Neural crest cell (in vitro differentiated cells): ENCODE results near the gene PRR22. TPM values are rescaled to one million over a fixed set of nuclear protein-coding genes. Genes with fewer than 3 reads are reported as not detected.
A peak's percentile ranks its signal among the peaks of the same experiment; 100 is the strongest.
"Not testable (repeated sequence)": the region's sequence is repeated elsewhere in the genome, so short reads cannot be mapped to it uniquely, and the experiment has no call there.

Experiments
- DNase-seq: peaks from one replicate; pipeline ENCODE4 v3.0.0; 2021; ENCODE audit warnings: low read depth, mixed read lengths, low spot score
- H3K27ac Mint-ChIP-seq: one replicate; pipeline ENCODE4 v1.8.0; 2021; ENCODE audit warnings: mild to moderate bottlenecking, mixed read lengths; ENCODE audit not compliant: unreplicated experiment
- H3K27me3 Mint-ChIP-seq: 2 replicates; pipeline ENCODE4 v1.8.0; 2021; ENCODE audit warnings: low read depth, mild to moderate bottlenecking, mixed read lengths
- H3K36me3 Mint-ChIP-seq: 2 replicates; pipeline ENCODE4 v1.8.0; 2021; ENCODE audit warnings: low read depth, mild to moderate bottlenecking, mixed read lengths
- H3K4me1 Mint-ChIP-seq: 2 replicates; pipeline ENCODE4 v1.8.0; 2021; ENCODE audit warnings: mixed read lengths
- H3K4me3 Mint-ChIP-seq: one replicate; pipeline ENCODE4 v1.8.0; 2021; ENCODE audit warnings: mild to moderate bottlenecking, mixed read lengths
- H3K9me3 Mint-ChIP-seq: 2 replicates; pipeline ENCODE4 v1.8.0; 2021; ENCODE audit warnings: mixed read lengths
- CTCF ChIP-seq: fragments of 200-600 bp; sonication (generic); conservative IDR thresholded peaks from 2 replicates; pipeline ENCODE4 v1.5.0; 2021; ENCODE audit warnings: antibody characterized with exemption, mild to moderate bottlenecking
- total RNA-seq: library from RNA; stranded (reverse); gene quantifications from 2 replicates; pipeline ENCODE4 v1.2.1, GENCODE V29; 2021

The PRR22 gene
- total RNA-seq, 1 donor from 2014 or later: 6.7 TPM

DNA sequence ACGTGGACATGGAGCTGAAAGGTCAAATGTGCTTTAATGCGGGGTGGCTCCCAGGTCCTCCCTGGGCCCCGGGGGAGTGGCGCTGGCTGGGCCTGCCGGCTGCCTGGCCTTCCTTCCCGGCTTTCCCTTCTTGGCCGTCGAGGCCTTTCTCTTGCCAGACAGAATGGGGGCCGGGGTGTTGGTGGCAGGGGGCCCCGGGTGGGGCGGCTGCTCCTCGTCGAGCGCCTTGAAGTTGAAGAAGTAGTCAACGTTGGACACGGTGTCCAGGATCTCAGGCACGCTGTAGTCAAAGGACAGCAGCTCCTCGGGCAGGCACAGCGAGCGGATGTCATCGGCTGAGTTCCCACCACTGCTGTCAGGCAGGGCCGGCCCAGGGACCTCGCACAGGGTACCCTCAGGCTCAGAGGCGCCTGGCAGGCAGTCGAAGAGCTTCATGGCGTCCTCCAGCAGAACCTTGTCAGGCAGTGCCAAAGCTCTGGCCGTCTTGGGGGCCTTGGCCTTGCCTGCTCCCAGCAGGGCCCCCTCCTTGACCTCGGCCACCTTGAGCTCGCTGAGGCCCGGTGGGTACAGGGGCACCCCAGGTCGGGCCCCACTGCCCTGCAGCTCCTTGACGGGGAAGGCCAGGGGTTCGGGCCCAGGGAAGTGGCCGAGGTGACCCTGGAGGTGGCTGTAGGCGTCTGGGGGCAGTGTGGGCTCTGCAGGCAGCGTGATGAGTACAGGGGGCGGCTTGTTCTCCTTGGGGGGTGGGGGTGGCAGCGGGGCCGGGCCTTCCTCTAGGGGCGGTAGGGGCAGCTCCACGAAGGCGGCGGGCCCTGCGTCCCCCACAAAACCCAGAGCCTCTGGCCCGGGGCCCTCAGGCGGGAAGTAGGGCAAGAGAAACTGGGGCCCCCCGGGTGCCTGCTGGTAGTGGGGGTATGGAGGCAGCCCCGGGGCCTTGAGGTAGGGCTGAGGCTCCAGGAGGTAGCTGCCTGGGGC is 1.3 kb downstream of the PRR22 start:
- H3K36me3 Mint-ChIP-seq: peaks cover 8% of the 10 kb centered on the region
- DNase-seq: no peak
- no peaks in the 10 kb centered on the region for H3K4me1 Mint-ChIP-seq
- no peak for TF ChIP-seq CTCF
- H3K27ac Mint-ChIP-seq: no peak overlapping the region
- H3K4me3 Mint-ChIP-seq: no peak overlapping the region
- no peaks in the 10 kb centered on the region for H3K27me3 Mint-ChIP-seq
- no peaks in the 10 kb centered on the region for H3K9me3 Mint-ChIP-seq

GRCh38 chr19:5782322-5782721 is 2.2 kb downstream of the PRR22 start:
- TF ChIP-seq CTCF: no peak
- no peaks in the 10 kb centered on the region for H3K27me3 Mint-ChIP-seq
- DNase-seq: no peak

GRCh38 chr19:5780916-5781315 is 3.6 kb downstream of the PRR22 start:
- not testable (repeated sequence) for H3K4me3 Mint-ChIP-seq, DNase-seq, H3K27ac Mint-ChIP-seq, H3K9me3 Mint-ChIP-seq, H3K4me1 Mint-ChIP-seq, H3K36me3 Mint-ChIP-seq, H3K27me3 Mint-ChIP-seq

More at GRCh38 chr19:5782322-5782721, 2.2 kb downstream of the PRR22 start:
- Mint-ChIP-seq H3K4me1 (no peaks in the 10 kb centered on the region), H3K36me3 (peaks cover 8% of the 10 kb centered on the region), H3K4me3 (no peak overlapping the region), H3K27ac (no peak overlapping the region), H3K9me3 (no peaks in the 10 kb centered on the region)

DNA sequence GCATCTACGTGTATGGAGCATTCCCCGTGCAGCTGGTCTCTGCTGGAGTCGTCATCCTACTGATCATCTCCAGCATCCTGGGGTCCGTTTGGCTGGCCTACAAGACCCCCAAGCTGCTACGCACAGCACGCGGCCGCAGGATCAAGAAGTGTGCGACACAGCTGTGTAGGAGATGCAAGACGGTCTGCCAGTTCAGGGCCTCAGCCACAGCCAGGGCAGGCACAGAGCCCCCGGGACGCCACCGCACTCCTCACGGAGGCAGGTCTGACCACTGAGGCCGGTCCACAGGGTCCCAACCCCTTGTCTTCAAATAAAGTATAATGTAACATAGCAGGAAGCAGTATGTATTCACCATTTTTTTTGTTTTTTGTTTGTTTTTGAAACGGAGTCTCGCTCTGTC is 6.1 kb downstream of the PRR22 start:
- no peak for DNase-seq
- TF ChIP-seq CTCF: no peak
- H3K27ac Mint-ChIP-seq: no peak overlapping the region
- no peaks in the 10 kb centered on the region for H3K4me1 Mint-ChIP-seq
- no peaks in the 10 kb centered on the region for H3K27me3 Mint-ChIP-seq
- peak overlapping the region; percentile 31 for H3K4me3 Mint-ChIP-seq
- H3K9me3 Mint-ChIP-seq: no peaks in the 10 kb centered on the region
- H3K36me3 Mint-ChIP-seq: no peaks in the 10 kb centered on the region

DNA sequence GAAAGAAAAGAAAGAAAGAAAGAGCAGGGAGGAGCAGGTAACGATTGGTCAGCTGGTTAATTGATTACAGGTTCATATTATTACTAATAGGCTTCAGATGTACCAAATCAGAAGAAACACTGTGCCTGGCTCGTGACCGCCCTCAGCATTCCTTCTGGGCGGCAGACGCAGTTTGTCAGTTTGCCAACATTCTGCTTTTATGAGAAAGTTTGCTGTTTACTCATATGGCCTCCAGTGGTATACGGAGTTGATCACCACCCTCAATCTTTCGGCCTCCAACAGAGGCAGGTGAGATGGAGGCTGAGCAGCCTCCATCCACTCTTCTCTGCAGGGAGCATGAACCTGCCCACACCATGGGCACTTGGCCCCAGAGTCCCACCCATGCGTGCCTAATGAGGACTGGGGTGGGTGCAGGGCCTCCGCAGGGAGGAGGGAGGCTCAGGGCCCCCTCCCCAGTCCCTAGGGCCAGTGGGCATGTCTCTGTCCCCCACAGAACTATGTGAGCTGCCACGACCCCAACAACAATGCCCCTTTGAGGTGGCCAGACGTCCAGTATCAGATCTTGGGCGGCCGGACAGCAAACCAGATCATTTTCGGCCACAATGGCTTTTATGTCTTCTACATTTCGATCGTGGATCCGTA is 8.8 kb downstream of the PRR22 start:
- H3K27me3 Mint-ChIP-seq: no peaks in the 10 kb centered on the region
- DNase-seq: no peak
- peak overlapping the region; percentile 75 for H3K27ac Mint-ChIP-seq
- no peak for TF ChIP-seq CTCF
- H3K9me3 Mint-ChIP-seq: no peaks in the 10 kb centered on the region
- H3K4me1 Mint-ChIP-seq: no peaks in the 10 kb centered on the region
- no peak overlapping the region for H3K4me3 Mint-ChIP-seq
- H3K36me3 Mint-ChIP-seq: no peaks in the 10 kb centered on the region

DNA sequence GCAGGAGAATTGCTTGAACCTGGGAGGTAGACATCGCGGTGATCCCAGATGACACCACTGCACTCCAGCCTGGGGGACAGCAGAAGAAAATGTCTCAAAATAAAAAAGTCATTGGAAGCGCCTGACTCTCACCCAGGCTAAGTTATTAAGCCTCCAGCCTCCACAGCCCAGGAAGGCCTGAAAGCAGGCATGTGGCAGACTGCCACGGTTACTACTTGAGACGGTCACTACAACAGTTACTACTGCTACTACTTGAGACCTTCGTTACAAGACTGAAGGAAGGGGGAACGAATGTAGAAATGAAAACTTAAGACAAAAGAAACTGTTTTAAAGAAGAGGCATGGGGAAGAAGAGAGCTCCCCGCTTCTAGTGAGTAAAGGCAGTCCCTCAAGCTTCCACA is 9.6 kb downstream of the PRR22 start:
- H3K9me3 Mint-ChIP-seq: no peaks in the 10 kb centered on the region
- H3K36me3 Mint-ChIP-seq: no peaks in the 10 kb centered on the region
- H3K27me3 Mint-ChIP-seq: no peaks in the 10 kb centered on the region
- no peaks in the 10 kb centered on the region for H3K4me1 Mint-ChIP-seq
- no peak for DNase-seq
- TF ChIP-seq CTCF: no peak
- no peak overlapping the region for H3K4me3 Mint-ChIP-seq
- H3K27ac Mint-ChIP-seq: no peak overlapping the region
